GM12872 (cell line): ENCODE data around the gene RAB3GAP1.

Source experiments
- CTCF ChIP-seq: IDR thresholded peaks from 3 replicates; pipeline ENCODE4 v1.5.1; 2011; ENCODE audit warnings: low read depth, mild to moderate bottlenecking, low read length, moderate library complexity; ENCODE audit not compliant: insufficient read depth

RAB3GAP1 gene

GRCh38 chr2:135086222-135086621 is 34.1 kb downstream of the RAB3GAP1 start:
- no peak for TF ChIP-seq CTCF

GRCh38 chr2:135091681-135092080 is 39.6 kb downstream of the RAB3GAP1 start:
- no peak for TF ChIP-seq CTCF

GRCh38 chr2:135093193-135093592 is 41.1 kb downstream of the RAB3GAP1 start:
- no peak for TF ChIP-seq CTCF

- TF ChIP-seq CTCF: no peak
These were observed 41.7 kb downstream of the RAB3GAP1 start for GRCh38 chr2:135093670-135094330.

- no peak for TF ChIP-seq CTCF
These were observed 42.4 kb downstream of the RAB3GAP1 start for GRCh38 chr2:135094508-135094907.

- no peak for TF ChIP-seq CTCF
These were observed 43.5 kb downstream of the RAB3GAP1 start for GRCh38 chr2:135095591-135095990.

GRCh38 chr2:135096665-135097446 is 44.8 kb downstream of the RAB3GAP1 start:
- TF ChIP-seq CTCF: no peak
